T-helper 22 cell (primary cell): ENCODE results near the gene MMP11.

Experiments
- DNase-seq: peaks from one replicate; pipeline ENCODE4 v3.0.0-alpha.2; 2020; ENCODE audit warnings: low read depth

Gene MMP11

DNA sequence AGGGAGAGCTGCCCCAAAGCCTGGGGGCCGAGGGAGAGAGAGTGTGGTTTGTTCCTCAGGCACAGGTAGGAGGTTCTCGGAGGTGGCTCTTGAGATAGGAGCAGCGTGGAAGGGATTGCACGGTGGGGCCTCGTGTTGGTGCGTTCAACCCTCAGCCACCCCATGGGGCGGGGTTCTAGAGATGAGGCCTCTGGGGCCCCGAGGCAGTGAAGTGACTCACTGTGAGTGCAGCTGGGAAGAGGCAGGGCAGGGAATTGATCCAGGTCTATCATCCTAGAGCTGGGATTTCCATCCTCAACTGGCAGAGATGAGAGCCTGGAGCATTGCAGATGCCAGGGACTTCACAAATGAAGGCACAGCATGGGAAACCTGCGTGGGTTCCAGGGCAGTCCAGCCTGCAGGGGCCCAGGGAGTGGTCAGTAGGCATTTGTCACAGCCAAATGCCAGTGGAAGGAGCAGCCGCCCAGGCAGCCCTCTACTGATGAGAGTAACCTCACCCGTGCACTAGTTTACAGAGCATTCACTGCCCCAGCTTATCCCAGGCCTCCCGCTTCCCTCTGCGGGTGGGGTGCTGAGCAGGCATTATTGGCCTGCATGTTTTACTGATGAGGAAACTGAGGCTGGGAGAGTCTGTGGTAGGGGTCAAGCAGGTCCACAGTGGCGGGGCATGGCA is 9.0 kb downstream of the MMP11 start:
- no peak for DNase-seq

DNA sequence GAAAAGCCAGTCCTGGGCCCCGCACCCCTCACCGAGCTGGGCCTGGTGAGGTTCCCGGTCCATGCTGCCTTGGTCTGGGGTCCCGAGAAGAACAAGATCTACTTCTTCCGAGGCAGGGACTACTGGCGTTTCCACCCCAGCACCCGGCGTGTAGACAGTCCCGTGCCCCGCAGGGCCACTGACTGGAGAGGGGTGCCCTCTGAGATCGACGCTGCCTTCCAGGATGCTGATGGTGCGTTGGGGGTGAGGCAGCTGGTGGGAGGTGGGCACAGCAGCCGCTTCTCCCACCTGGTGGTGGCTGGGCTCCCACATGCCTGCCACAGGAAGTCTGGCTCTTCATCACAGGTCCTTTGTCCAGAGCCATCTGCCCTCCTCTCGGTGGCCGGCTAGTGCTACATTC is 9.6 kb downstream of the MMP11 start:
- DNase-seq = no peak

DNA sequence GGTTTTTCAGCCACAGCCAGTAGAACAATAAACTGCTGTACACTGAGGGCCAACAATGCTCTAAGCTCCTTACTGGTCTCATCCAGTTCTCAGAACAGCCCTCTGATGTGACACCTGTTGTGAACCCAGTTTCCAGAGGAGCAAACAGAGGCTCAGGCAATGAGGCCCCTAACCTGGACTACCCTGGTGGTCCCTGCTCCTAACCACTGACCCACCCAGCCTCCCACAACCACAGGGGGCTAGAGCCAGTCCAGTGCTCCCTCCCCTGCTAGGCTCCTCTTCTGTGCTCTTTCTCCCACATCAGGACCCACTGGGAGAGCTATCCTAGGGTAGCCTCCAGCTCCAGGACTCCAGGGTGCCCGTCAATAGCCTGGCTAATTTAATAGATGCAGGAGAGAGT is 10.1 kb downstream of the MMP11 start:
- DNase-seq = no peak

DNA sequence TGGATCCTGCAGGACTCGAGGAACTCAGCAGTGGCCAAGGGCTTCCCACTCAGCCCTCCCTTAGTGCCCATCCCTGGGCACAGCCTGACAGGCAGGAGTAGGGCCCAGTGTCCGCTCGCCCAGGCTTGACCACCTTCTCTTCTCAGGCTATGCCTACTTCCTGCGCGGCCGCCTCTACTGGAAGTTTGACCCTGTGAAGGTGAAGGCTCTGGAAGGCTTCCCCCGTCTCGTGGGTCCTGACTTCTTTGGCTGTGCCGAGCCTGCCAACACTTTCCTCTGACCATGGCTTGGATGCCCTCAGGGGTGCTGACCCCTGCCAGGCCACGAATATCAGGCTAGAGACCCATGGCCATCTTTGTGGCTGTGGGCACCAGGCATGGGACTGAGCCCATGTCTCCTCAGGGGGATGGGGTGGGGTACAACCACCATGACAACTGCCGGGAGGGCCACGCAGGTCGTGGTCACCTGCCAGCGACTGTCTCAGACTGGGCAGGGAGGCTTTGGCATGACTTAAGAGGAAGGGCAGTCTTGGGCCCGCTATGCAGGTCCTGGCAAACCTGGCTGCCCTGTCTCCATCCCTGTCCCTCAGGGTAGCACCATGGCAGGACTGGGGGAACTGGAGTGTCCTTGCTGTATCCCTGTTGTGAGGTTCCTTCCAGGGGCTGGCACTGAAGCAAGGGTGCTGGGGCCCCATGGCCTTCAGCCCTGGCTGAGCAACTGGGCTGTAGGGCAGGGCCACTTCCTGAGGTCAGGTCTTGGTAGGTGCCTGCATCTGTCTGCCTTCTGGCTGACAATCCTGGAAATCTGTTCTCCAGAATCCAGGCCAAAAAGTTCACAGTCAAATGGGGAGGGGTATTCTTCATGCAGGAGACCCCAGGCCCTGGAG is 10.9 kb downstream of the MMP11 start:
- DNase-seq = no peak

DNA sequence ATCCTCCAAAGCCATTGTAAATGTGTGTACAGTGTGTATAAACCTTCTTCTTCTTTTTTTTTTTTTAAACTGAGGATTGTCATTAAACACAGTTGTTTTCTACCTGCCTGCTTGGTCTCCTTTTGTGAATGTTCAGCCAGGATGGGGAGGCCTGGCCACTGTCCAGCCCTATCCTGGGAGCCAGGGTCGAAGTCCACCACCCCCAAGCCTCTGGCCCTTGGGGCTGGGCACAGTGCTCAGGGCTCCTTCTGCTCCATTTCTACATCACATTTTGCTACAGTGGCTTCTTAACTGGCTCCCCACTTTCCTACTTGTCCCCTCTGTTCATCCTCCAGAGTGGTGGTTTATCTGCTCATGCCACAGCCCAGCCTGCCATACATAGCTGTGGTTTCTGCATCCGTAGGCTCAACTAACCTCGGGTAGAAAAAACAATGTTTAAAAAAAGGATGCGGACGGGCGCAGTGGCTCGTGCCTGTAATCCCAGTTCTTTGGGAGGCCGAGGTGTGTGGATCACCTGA is 11.6 kb downstream of the MMP11 start:
- DNase-seq = no peak

DNA sequence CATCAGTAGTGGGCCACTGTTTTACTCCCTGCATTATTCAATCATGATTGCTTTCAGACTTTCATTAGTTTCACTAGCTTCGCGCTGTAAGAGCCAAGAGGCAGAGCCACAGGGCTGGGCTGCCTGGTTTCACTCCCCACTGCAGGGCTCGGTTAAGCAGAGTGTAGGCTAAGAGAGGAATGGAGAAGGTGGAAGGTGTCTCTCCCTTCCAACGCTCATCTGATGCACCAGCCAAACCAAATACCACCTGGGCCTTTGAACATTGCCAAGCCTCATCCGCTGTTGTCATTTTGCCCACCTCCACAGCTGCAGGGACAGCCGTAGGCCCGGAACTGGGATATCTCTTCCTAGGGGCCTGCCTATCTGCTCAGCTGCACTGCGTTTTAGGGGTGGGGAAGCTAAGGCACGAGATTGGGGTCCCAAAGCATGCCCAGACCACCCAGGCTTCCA is 13.6 kb downstream of the MMP11 start:
- DNase-seq = no peak

DNA sequence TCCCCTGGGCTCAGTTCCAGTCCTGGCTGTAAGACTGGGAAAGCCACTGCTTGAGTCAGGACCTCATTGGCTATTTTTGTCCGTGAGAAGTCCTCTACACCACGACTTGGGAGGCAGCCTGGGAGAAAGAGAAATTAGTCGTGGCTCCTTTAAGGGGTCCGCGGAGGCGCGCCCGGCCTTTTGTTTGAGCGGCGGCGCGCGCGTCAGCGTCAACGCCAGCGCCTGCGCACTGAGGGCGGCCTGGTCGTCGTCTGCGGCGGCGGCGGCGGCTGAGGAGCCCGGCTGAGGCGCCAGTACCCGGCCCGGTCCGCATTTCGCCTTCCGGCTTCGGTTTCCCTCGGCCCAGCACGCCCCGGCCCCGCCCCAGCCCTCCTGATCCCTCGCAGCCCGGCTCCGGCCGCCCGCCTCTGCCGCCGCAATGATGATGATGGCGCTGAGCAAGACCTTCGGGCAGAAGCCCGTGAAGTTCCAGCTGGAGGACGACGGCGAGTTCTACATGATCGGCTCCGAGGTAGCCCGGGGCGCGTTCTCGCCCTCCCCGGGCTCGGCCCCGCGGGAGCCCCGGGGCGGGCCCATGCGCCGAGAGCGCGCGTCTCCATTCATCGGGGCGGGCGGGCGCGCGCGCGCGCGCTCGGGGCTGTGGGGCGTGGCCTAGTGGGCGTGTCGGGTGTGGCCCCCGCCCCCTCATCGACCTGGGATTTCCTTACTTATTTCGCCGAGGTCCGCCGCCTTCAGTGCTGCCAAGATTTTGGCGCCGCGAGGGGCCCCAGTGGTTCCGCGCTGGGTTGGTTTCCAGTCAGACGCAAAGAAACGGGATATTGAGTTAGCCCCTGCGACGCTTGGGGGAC is 14.3 kb downstream of the MMP11 start, which contains the start of gene SMARCB1:
Gene SMARCB1, plus strand, starts transcription at position 215 of the 848 bp plus-strand sequence. Its CDS starts 204 bp downstream, at position 419.
- DNase-seq = peak; percentile 78

DNA sequence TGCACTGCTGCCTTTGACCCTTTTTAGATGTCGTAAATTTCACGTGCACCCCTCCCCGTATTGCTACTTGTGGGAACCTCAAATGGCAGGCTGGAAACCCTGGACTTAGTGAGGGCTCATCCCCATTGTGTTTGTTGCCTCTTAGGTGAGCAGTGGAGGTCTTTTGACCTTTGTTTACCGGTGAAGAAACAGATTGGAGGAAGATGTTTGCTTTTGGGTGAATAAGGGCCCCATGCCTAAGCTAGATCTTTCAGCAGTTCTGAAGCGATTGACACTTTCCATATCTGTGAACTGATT is 14.9 kb downstream of the MMP11 start:
- DNase-seq = no peak

DNA sequence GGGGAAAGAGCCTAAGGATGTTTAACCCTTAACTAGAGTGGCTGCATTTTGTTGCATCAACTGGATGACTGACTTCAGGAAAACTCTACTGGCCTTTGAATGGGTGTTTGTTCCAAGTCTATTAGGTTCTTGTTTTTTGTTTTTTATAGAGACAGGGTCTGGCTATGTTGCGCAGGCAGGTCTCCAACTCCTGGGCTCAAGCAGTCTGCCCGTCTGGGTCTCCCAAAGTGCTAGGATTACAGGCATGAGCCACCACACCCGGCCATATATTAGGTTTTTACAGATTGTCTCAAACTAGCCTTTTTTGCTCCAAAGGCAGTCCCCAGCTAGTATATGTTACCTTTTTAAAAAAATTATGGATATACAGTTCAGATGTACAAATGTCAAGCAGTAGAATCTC is 15.3 kb downstream of the MMP11 start:
- DNase-seq = no peak

DNA sequence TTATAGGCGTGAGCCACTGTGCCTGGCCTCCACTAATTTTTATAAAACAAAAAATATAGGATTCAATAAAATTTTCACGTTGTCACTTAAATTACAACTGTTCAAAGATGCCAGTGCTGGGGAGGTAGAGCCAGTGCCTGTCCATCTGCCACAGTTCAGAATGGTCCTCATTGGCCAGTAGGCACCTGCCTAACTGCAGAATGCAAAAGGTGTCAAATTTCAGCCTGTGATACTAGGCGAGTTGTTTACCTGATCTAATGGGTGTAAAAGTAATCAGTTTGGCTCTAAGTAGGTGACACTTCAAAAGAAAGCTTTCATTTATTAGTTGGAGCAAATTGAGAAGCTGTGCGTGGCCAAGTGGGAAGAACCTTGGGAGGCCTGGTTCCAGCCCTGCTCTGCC is 16.5 kb downstream of the MMP11 start:
- no peak for DNase-seq

DNA sequence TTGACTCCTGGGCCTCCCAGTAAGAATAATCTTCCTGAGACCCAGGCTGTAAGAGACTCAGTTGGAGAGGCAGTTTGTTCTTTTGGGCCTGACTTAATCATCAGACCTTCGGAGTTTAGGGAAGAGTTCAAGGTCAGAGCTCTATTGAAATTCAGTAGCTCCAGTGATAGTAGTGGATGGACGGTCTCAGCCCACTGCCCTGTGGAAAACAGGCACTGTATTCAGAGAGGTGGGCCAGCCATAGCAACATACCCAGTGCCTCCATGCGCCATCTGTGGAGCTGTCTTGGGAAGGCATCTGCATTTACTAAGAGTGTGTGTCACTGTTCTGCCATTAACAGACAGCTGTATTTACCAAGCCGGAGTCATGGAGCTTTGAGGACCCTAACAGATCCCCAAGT is 17.0 kb downstream of the MMP11 start:
- no peak for DNase-seq

DNA sequence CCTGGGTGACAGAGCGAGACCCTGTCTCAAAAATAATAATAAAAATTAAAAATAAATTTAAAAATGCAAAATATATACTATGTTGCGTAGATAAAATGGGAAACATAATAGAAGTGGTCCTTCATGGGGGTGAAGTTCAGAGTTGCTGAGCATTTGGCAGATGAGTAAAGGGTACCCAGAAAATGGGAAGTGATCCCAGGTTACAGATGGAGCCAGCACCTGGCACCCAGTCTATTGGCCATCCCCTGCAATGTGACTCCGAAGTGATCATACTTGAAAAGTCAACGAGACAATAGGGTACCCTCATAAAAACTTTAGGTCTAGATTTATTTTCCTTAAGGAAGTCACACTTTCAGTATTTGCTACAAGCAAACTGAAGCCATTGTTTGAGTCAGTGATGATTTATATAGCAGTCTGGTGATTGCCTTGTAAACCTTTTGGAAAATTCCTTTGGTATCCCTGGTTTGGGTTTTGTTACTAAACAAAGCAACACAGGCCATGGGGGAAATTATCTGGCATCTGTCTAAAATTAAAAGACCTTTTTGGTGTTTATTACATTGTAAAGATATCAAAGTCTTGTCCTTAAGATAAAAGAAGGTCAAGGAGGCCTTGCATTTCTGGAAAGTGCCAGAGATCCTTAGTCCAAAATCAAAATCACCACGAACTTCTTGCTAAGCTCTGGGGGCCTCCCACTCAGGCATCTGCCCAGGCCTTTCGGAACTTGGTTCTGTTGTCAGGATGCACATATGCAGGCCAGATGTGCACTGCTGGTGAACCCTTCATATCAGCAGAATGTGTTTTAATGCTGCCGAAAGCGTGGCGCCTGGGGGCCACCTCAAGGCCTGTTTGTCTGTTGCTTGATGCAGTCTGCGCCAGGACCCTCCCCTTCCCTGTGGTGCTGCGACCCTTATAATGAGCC is 18.4 kb downstream of the MMP11 start:
- no peak for DNase-seq

DNA sequence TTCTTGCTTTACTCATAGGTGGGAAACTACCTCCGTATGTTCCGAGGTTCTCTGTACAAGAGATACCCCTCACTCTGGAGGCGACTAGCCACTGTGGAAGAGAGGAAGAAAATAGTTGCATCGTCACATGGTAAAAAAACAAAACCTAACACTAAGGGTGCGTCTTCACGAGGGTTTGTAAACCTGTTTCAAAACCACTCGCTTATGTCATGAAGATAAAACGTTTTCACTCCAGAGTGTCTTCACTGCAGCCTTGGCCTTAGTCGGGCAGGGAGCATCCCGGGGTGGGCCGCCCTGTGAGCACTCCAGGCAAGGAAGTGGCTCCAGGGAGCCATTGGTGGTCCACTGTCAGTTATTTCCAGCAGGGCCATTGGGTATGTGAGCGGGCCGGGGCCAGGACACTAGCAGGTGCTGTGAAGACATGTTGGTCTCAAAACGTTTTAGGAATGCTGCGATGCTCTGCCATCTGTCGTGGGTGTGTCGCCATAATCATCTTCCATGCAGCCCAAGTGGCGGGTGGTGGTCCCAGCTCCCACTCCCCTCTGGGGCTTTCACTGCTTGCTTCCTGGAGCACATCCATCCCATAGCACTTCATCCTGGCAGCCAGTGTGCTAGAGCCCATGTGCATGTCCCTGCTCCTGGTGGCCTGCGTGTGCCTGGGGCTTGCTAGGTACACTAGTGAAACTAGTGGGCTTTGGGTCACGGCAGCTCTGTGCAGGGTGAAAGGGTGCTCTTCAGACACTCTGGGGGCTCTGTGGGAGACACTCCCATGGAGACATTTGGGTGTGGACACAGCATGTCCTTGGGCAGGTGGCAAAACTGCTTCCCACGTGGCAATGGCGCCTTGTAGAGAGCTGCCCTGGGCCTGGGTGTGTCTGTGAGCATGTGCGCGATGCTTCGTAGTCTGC is 19.3 kb downstream of the MMP11 start:
- no peak for DNase-seq

DNA sequence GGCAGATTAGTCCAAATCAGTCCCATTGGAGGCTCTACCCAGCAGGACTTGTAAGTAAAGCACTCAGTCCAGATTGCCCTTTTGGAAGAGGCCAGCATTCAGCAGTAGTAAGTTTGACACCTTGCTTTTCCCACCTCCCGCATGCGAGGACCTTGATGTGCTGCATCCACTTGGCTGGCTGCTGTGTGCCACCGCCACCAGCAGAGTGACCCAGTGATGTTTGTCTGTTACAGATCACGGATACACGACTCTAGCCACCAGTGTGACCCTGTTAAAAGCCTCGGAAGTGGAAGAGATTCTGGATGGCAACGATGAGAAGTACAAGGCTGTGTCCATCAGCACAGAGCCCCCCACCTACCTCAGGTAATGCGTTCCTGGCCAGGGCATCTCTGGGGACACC is 20.7 kb downstream of the MMP11 start:
- no peak for DNase-seq

DNA sequence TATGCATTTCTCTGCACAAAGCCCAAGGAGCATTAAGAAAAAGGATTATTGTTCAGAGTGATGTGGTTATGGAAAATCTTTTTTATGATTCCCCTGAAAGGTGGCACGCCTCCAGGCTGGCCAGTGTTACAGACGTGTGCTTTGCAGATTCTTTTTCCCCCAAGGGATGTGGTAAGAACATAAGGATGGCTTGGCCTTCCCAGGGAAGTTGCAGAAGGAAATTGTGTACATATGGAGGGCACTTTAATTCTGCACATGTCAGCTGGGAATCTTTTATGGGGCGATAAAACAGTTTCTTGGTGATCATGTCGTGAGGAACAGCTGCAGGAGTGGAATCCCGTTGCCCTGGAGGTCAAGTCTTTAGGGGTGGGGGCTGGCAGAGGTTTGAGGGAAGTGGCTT is 23.8 kb downstream of the MMP11 start:
- DNase-seq = no peak

DNA sequence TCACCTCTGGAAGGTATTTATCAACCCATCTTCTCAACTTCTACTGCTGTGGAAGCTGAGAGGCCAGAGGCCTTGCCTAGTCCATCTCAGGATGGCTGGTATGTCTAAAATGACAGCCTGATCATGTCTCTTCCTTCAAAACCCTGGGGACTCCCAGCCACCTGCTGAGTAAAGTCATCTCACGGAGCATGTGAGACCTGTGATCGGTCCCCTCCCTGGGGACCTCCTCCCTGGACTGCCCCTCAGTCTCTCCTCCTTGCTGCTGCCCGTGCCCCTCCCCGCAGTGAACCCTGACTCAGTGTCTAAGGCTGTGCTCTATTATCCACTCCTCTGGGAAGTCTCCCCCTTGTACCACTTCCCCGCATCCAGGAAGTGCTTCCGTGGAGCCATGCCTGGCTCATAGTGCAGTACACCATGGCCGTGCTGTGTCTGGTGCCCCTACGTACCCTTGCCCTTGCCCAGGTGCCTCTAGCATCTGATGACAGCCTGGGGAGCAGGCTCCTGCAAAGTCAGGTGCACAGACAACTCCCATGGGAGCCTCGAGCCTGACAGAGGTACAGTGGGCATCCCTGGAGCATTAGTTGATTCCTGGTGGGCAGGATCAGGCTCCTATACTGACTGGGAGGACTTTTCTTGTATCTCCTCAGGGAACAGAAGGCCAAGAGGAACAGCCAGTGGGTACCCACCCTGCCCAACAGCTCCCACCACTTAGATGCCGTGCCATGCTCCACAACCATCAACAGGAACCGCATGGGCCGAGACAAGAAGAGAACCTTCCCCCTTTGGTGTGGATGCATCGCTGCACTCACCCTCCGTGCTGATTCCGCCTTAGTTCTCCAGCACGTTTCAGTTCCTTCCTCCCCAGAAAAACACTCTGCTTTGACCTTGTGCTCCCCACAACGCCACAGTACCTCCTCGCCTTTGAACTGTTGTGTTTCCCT is 27.9 kb downstream of the MMP11 start:
- no peak for DNase-seq

DNA sequence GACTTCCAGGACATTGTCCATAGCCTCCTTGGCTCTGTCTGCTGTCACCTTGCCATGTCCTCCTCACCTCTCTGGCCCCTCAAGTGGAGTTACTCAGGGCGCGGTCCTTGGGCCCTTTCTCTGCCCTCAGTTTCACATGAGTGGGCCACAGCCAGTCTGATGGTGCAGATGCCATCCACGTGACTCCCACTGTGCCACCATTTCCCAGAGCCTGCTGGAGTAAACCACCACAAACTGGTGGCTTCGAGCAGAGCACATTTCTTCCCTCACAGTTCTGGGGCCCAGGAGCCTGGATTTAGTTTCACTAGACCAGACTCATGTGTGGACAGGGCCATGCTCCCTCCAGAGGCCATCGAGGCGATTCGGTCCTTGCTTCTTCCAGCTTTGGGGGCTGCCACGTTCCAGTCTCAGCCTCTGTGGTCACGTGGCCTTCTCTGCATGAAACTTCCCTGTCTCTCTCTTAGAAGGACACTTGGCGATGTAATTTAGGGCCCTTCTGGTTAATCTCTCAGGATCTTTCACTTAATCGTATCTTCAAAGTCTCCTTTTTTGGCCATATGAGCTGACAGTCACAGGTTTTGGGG is 28.7 kb downstream of the MMP11 start:
- no peak for DNase-seq

DNA sequence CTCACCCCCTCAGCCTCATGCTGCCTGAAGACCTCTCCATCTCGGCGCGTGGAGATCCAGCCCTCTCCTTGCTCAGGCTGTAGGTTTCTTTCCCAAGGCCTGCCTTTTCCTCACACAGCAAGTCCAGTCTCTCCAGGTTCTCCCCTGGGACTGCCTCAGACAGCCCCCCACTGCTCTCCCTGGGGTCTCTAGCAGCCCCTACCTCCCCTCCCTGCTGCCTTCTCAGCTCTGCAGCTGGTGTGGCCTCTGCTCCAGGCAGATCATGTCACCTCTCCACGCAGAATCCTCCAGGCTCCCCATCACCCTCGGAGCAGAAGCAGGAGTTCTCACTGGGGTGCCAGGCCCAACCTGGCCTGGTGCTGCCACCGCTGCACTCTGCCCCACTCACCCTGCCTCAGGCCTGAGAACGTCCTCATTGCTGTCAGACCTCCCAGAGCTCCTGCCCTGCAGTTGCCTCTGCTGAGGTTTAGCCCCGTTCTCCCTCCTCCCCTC is 29.3 kb downstream of the MMP11 start:
- DNase-seq = no peak
